Measurements from ENCODE around the gene RAP2A.
A peak's percentile ranks its signal among the peaks of the same experiment; 100 is the strongest.

Gene RAP2A

DNA sequence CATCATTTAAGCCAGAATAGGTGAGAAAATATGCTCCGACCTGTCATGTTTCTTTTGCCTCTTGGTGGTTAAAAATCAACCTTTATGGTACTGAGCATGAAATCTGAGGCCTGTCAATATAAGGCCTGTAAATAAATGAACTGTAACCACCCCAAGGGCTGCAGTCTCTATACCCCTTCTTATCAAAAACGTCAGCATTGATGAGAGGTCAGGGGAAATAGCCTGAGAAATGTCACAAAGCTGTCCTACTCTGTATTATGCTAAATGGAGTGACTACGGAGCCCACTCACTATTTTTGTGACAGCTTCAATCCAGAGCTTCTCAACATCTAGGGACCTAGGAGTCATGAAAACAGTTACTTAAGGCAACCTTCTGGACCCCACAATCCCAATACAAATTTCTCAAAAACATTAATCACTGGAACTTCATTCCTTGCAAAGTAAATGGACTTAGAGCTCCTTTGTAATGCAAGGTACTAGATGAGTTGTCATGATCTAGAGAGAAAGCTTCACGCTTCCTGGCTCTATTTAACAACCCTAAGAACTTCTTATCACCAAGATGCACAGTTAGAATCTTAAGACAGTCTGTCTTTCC lies 2.7 kb upstream of the RAP2A start:
- no peak overlapping the region for H3K27ac ChIP-seq
- TF ChIP-seq ZFX (IDR thresholded peaks at IDR 0.05), result no peak
- TF ChIP-seq, protein P1, sequence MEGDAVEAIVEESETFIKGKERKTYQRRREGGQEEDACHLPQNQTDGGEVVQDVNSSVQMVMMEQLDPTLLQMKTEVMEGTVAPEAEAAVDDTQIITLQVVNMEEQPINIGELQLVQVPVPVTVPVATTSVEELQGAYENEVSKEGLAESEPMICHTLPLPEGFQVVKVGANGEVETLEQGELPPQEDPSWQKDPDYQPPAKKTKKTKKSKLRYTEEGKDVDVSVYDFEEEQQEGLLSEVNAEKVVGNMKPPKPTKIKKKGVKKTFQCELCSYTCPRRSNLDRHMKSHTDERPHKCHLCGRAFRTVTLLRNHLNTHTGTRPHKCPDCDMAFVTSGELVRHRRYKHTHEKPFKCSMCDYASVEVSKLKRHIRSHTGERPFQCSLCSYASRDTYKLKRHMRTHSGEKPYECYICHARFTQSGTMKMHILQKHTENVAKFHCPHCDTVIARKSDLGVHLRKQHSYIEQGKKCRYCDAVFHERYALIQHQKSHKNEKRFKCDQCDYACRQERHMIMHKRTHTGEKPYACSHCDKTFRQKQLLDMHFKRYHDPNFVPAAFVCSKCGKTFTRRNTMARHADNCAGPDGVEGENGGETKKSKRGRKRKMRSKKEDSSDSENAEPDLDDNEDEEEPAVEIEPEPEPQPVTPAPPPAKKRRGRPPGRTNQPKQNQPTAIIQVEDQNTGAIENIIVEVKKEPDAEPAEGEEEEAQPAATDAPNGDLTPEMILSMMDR (conservative IDR thresholded peaks at IDR 0.05), result no peak

GRCh38 chr13:97432232-97432916 lies 1.6 kb upstream of the RAP2A start:
- H3K27ac ChIP-seq, result peak overlapping the region; percentile 17; the same call in 1 of the 2 replicates
- TF ChIP-seq, protein P1 (conservative IDR thresholded peaks at IDR 0.05), result no peak
- no peak for TF ChIP-seq ZFX (IDR thresholded peaks at IDR 0.05)

DNA sequence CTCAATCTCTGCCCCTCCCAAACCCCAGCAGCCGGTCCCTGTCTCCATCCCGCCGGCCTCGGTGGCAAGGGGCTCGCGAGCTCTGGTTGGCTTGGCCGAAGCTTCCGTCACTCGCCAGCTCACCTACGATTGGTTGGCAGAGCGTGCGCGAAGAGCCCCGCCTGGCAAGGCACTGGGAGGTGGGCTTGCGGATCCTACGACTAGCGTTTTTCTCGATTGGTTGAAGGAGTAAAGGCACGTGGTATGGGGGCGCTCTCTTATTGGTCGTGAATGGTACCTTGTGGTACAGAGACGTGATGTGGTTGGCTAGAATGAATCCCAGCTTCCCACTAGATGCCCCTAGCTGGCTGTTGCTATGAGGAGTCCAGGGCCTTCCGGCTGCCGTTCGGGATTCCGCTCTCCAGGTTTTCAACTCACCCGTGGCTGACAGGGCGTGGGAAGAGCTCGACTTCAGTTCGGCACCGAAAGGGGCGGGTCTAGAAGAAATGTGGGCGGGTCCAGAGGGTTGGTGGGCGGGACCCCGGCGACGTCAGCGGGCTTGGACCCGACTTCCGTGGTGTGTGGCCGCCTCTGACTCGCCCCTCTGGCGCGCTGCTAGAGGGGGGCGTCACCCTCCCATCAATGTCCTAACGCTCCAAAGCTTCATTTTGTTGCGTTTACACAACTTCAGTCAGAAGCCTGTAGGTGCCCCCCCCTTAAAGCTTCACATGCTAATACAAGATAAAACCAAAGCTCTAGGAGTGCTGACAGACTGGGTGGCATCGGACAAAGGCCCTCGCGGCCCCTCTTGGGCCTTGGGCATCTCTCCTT lies 847 bp upstream of the RAP2A start:
- TF ChIP-seq ZFX (IDR thresholded peaks at IDR 0.05), result no peak
- TF ChIP-seq, protein P1 (conservative IDR thresholded peaks at IDR 0.05), result no peak
- H3K27ac ChIP-seq, result peak overlapping the region; percentile 80

GRCh38 chr13:97434397-97435201 lies 630 bp downstream of the RAP2A start:
- peak overlapping the region; percentile 80 for H3K27ac ChIP-seq
- TF ChIP-seq ZFX (IDR thresholded peaks at IDR 0.05), result no peak
- TF ChIP-seq, protein P1 (conservative IDR thresholded peaks at IDR 0.05), result no peak

- H3K27ac ChIP-seq, result no peak overlapping the region
- no peak for TF ChIP-seq ZFX (IDR thresholded peaks at IDR 0.05)
These were observed 1.4 kb downstream of the RAP2A start for GRCh38 chr13:97435323-97435722.

GRCh38 chr13:97435794-97436193 lies 1.8 kb downstream of the RAP2A start:
- no peak for TF ChIP-seq ZFX (IDR thresholded peaks at IDR 0.05)
- TF ChIP-seq, protein P1 (conservative IDR thresholded peaks at IDR 0.05), result no peak
- no peak overlapping the region for H3K27ac ChIP-seq

DNA sequence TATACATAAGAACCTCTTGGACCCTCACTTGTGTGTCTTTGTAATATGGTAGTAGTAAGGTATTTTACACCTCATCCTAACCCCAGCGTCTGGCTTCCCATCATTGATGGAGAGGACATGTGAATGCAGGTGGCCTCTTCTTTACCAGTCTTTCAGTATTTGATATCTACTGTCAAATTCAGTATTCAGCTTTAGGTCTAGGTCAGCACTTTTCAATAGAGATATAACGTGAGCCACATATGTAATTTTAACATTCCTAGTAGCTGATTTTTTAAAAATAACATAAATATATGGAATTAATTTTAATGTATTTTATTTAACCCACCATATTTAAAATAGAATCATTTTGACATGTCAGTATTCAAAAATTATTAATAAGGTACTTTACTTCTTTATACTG lies 2.9 kb downstream of the RAP2A start:
- H3K27ac ChIP-seq, result no peak overlapping the region
- no peak for TF ChIP-seq ZFX (IDR thresholded peaks at IDR 0.05)
- TF ChIP-seq, protein P1 (conservative IDR thresholded peaks at IDR 0.05), result no peak

Measured in C4-2B (cell line).